ENCODE data around the gene PPM1E. TPM values are rescaled to one million over a fixed set of nuclear protein-coding genes. Genes with fewer than 3 reads are reported as not detected.

PPM1E gene
- total RNA-seq, 3 donors from 2014 or later: under 0.01 to 0.44 (median 0.16) TPM

- H3K27ac ChIP-seq: no peak overlapping the region
- TF ChIP-seq CTCF (IDR thresholded peaks at IDR 0.05) (no peak), POLR2AphosphoS5 (IDR thresholded peaks at IDR 0.05) (no peak), POLR2A (IDR thresholded peaks at IDR 0.05) (no peak)
- H3K27me3 ChIP-seq: no peaks in the 10 kb centered on the region
- DNase-seq (ENCODE audit: low spot score in 2 of 2): no peak
- no peaks in the 10 kb centered on the region for H3K4me1 ChIP-seq
- no peaks in the 10 kb centered on the region for H3K36me3 ChIP-seq
- H3K4me3 ChIP-seq: no peak overlapping the region
- peaks cover 0 to 10% of the 10 kb centered on the region in 2 donors for H3K9me3 ChIP-seq
- intact Hi-C loops (cut with DNase I; ENCODE audit: low total_unique reads): no loop called here
Observed at GRCh38 chr17:58865301-58865700, 109.6 kb downstream of the PPM1E start.

- Histone ChIP-seq H3K27me3 (no peaks in the 10 kb centered on the region), H3K27ac (no peak overlapping the region), H3K4me3 (no peak overlapping the region), H3K9me3 (no peaks in the 10 kb centered on the region), H3K36me3 (no peaks in the 10 kb centered on the region), H3K4me1 (no peaks in the 10 kb centered on the region)
- no peak for DNase-seq (ENCODE audit: low spot score in 2 of 2)
- intact Hi-C loops (cut with DNase I; ENCODE audit: low total_unique reads): no loop called here
- TF ChIP-seq POLR2A (IDR thresholded peaks at IDR 0.05) (no peak), POLR2AphosphoS5 (IDR thresholded peaks at IDR 0.05) (no peak), CTCF (IDR thresholded peaks at IDR 0.05) (no peak)
Observed at GRCh38 chr17:58870747-58871146, 115.1 kb downstream of the PPM1E start.

- Histone ChIP-seq H3K36me3 (no peaks in the 10 kb centered on the region), H3K4me3 (no peak overlapping the region), H3K27ac (no peak overlapping the region), H3K27me3 (no peaks in the 10 kb centered on the region), H3K4me1 (no peaks in the 10 kb centered on the region), H3K9me3 (no peaks in the 10 kb centered on the region)
- intact Hi-C loops (cut with DNase I; ENCODE audit: low total_unique reads): no loop called here
- DNase-seq (ENCODE audit: low spot score in 2 of 2): no peak
- TF ChIP-seq POLR2AphosphoS5 (IDR thresholded peaks at IDR 0.05) (no peak), POLR2A (IDR thresholded peaks at IDR 0.05) (no peak), CTCF (IDR thresholded peaks at IDR 0.05) (no peak)
Observed at GRCh38 chr17:58873926-58874325, 118.3 kb downstream of the PPM1E start.

- no peak overlapping the region for H3K4me3 ChIP-seq
- no peak overlapping the region for H3K27ac ChIP-seq
- H3K9me3 ChIP-seq: no peaks in the 10 kb centered on the region
- intact Hi-C loops (cut with DNase I; ENCODE audit: low total_unique reads): no loop called here
- no peaks in the 10 kb centered on the region for H3K36me3 ChIP-seq
- DNase-seq (ENCODE audit: low spot score in 2 of 2): no peak
- H3K27me3 ChIP-seq: no peaks in the 10 kb centered on the region
- TF ChIP-seq POLR2AphosphoS5 (IDR thresholded peaks at IDR 0.05): no peak
- TF ChIP-seq POLR2A (IDR thresholded peaks at IDR 0.05): no peak
- TF ChIP-seq CTCF (IDR thresholded peaks at IDR 0.05): no peak
- no peaks in the 10 kb centered on the region for H3K4me1 ChIP-seq
Observed at GRCh38 chr17:58875261-58875660, 119.6 kb downstream of the PPM1E start.

GRCh38 chr17:58884161-58884560 is 128.5 kb downstream of the PPM1E start:
- TF ChIP-seq CTCF (IDR thresholded peaks at IDR 0.05) (no peak), POLR2A (IDR thresholded peaks at IDR 0.05) (no peak), POLR2AphosphoS5 (IDR thresholded peaks at IDR 0.05) (no peak)

More at GRCh38 chr17:58884161-58884560, 128.5 kb downstream of the PPM1E start:
- no peak for DNase-seq (ENCODE audit: low spot score in 2 of 2)
- no peaks in the 10 kb centered on the region for H3K36me3 ChIP-seq
- H3K4me3 ChIP-seq: no peak overlapping the region
- H3K4me1 ChIP-seq: no peaks in the 10 kb centered on the region
- no peaks in the 10 kb centered on the region for H3K27me3 ChIP-seq
- intact Hi-C loops (cut with DNase I; ENCODE audit: low total_unique reads): no loop called here
- H3K27ac ChIP-seq: no peak overlapping the region
- H3K9me3 ChIP-seq: no peaks in the 10 kb centered on the region

All from breast epithelium (tissue), 4 donors.